Astrocyte (in vitro differentiated cells and primary cell): ENCODE measurements around the gene FAM13C.

Experiments used
- CTCF ChIP-seq: IDR thresholded peaks from 2 replicates; pipeline ENCODE4 v1.5.1; 2011; ENCODE audit warnings: low read depth, mild to moderate bottlenecking, inconsistent platforms, low read length, moderate library complexity; ENCODE audit not compliant: insufficient read depth
- EZH2 ChIP-seq: IDR thresholded peaks from 2 replicates; pipeline ENCODE4 v1.6.1; 2012; ENCODE audit warnings: mild to moderate bottlenecking, low read length, inconsistent platforms; ENCODE audit not compliant: insufficient read depth

- TF ChIP-seq CTCF = no peak
- no peak for TF ChIP-seq EZH2
Observed at GRCh38 chr10:59252491-59252890, 109.9 kb downstream of the FAM13C start.
